Transverse colon (tissue), 4 donors: ENCODE data around the gene SIKE1. TPM values are rescaled to one million over a fixed set of nuclear protein-coding genes. Genes with fewer than 3 reads are reported as not detected.
"Not testable (repeated sequence)": the region's sequence is repeated elsewhere in the genome, so short reads cannot be mapped to it uniquely, and the experiment has no call there.

Source experiments
- DNase-seq: peaks from one replicate; pipeline ENCODE4 v3.0.0-alpha.2; 2019
- H3K27ac ChIP-seq, 4 donors: fragments of 200-600 bp; sonication (generic); 2 replicates each; pipeline ENCODE4 v1.5.1; 2016 to 2018; ENCODE audit warnings: inconsistent platforms in 4 of 4
- H3K27me3 ChIP-seq: fragments of 200-600 bp; sonication (generic); 2 replicates; pipeline ENCODE4 v1.5.1; 2017; ENCODE audit warnings: inconsistent platforms
- H3K36me3 ChIP-seq, 4 donors: fragments of 200-600 bp; sonication (generic); 2 replicates each; pipeline ENCODE4 v1.5.1; 2017 to 2019; ENCODE audit warnings: inconsistent platforms in 4 of 4
- H3K4me1 ChIP-seq, 4 donors: fragments of 200-600 bp; sonication (generic); 2 replicates each; pipeline ENCODE4 v1.5.1; 2017 to 2020; ENCODE audit warnings: inconsistent platforms in 4 of 4
- H3K4me3 ChIP-seq, 4 donors: fragments of 200-600 bp; sonication (generic); 1 replicate in 1 of 4; 2 replicates in 3 of 4; pipeline versions ENCODE4 v1.5.1 to v1.6.1; 2017 to 2019; ENCODE audit warnings: inconsistent platforms in 4 of 4
- H3K9me3 ChIP-seq, 2 donors: fragments of 200-600 bp; sonication (generic); 2 replicates each; pipeline ENCODE4 v1.5.1; 2017 to 2019; ENCODE audit warnings: inconsistent platforms in 2 of 2
- EP300 ChIP-seq: sonication (generic); formaldehyde crosslinking; IDR thresholded peaks from one replicate; pipeline ENCODE4 v1.6.1; 2017; ENCODE audit warnings: antibody characterized with exemption, low read depth
- POLR2A ChIP-seq: fragments of 450-650 bp; IDR thresholded peaks from one replicate; pipeline ENCODE4 v1.6.1; 2016; ENCODE audit warnings: antibody characterized with exemption, mild to moderate bottlenecking, moderate library complexity
- POLR2AphosphoS5 ChIP-seq, 3 donors: sonication (generic); formaldehyde crosslinking; IDR thresholded peaks; one replicate each; pipeline ENCODE4 v1.6.1; 2016; ENCODE audit warnings: antibody characterized with exemption in 3 of 3
- WGBS, 2 donors: methylation state at CpG; one replicate each; pipeline ENCODE4 v1.1.5; 2018; ENCODE audit warnings: low coverage in 1 of 2; 5-methylcytosine and 5-hydroxymethylcytosine counted together
- in situ Hi-C, 4 donors: fragments of 200-750 bp; cut with MboI; loops; one replicate each; pipeline versions ENCODE4 v1.15.0 to v1.15.1; 2017; ENCODE audit warnings: low sequenced_read_pairs in 3 of 4, low pct_ligation_motif_present in 1 of 4, low pct_unique_long_range_greater_than_20kb in 1 of 4
- intact Hi-C: fragments of 100-400 bp; cut with DNase I; formaldehyde crosslinking; loops from one replicate; pipeline ENCODE4 v1.15.1; 2023; ENCODE audit warnings: low total_unique reads
- total RNA-seq, 4 donors: library from RNA; depleted of rRNA; stranded (reverse); fragments of >200 nt; gene quantifications; one replicate each; pipeline ENCODE4 v1.1.0, GENCODE V29; 2016
- TF ChIP-seq, protein P1 (sequence below), 5 experiments: fragments of 200-600 bp in 3 of 5; fragments of 450-650 bp in 2 of 5; sonication (generic) in 3 of 5; IDR thresholded peaks; 1 replicate in 2 of 5; 2 replicates in 3 of 5; pipeline ENCODE4 v1.5.1; 2016 to 2017; ENCODE audit warnings: antibody characterized with exemption in 5 of 5, inconsistent platforms in 3 of 5, mild to moderate bottlenecking in 2 of 5, moderate library complexity in 1 of 5

The SIKE1 gene
- 10 to 100 TPM; 20.9 to 44.5 (median 35.3) TPM for total RNA-seq

DNA sequence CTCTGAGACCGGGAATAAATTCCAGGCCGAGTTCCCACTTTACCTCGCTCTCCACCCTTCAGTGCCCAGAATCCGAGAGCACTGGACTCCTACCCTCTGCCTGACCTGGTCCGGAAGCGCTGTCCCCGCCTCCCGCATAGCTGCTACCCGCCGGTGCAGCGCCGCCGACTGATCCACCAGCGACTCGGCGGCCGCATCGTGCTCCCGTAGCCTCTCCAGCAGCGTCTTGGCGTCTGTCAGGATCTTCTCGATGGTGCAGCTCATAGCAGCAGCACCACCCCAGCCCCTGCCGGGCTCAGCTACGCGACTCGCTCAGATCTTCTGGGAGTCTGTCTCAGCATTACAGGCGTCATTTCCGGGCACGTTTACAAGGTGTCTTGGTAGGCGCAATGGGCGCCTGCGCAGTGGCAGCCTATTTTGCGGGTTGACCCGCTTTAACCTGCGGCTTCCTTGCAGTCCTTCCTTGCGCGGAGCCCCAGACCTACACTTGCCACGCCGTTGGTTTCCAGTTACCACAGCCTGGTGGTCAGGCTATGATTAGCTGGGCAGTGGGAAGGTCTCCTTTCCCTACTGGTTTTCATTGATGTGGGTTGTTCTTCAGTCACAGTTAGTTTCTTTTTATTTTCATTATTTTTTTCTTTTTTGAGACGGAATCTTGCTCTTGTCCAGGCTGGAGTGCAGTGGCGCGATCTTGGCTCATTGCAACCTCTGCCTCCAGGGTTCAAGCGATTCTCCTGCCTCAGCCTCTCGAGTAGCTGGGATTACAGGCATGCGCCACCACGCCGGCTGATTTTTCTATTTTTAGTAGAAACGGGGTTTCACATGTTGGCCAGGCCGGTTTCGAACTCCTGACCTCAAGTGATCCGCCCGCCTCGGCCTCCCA lies at the start of gene SIKE1:
SIKE1 (minus strand) TSS at position 342 of the 883 bp plus-strand sequence; CDS start at position 264, 78 bp downstream.
- H3K4me1 ChIP-seq, result peaks cover 0 to 17% (median 5%) of the 10 kb centered on the region in 4 donors
- in situ Hi-C loops, result no loop called here
- intact Hi-C loops, result no loop called here
- DNase-seq, result peak; percentile 96
- H3K27ac ChIP-seq, result peak within 1 kb of the TSS; percentile 93 to 95 (median 94)
- H3K9me3 ChIP-seq, result peaks cover 0 to 2% of the 10 kb centered on the region in 2 donors
- peak within 1 kb of the TSS; percentile 67 to 93 (median 72) for H3K4me3 ChIP-seq
- 20 to 43% methylated on average over 12 to 53 of the region's 53 CpGs for WGBS, 2 donors
- H3K27me3 ChIP-seq, result peaks cover 12% of the 10 kb centered on the region
- TF ChIP-seq POLR2AphosphoS5 (IDR thresholded peaks at IDR 0.05), result peak; percentile 85 to 96 (median 91)
- peak; percentile 90 for TF ChIP-seq POLR2A
- no peak for TF ChIP-seq EP300
- TF ChIP-seq, protein P1, sequence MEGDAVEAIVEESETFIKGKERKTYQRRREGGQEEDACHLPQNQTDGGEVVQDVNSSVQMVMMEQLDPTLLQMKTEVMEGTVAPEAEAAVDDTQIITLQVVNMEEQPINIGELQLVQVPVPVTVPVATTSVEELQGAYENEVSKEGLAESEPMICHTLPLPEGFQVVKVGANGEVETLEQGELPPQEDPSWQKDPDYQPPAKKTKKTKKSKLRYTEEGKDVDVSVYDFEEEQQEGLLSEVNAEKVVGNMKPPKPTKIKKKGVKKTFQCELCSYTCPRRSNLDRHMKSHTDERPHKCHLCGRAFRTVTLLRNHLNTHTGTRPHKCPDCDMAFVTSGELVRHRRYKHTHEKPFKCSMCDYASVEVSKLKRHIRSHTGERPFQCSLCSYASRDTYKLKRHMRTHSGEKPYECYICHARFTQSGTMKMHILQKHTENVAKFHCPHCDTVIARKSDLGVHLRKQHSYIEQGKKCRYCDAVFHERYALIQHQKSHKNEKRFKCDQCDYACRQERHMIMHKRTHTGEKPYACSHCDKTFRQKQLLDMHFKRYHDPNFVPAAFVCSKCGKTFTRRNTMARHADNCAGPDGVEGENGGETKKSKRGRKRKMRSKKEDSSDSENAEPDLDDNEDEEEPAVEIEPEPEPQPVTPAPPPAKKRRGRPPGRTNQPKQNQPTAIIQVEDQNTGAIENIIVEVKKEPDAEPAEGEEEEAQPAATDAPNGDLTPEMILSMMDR (IDR thresholded peaks at IDR 0.05), result no peak
- peaks cover 0 to 4% (median 0%) of the 10 kb centered on the region in 4 donors for H3K36me3 ChIP-seq

DNA sequence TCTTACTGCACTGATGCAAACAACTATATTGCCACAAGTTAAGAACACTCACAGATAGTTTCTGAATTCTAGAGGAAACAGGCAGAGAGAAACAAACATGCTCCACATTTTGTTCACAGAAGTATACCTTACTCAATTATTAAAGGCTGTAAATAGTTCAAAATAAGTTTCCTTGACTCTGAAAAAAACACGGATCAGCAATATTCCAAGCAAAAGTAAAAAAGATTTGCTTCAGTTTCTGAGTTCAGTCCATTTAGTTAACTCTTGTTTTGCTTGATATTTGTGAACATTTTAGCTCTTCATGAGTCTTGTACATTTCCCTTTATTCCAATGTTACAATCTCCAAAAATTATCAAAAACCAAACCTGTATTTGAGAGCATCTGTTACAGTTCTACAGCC lies 49.6 kb upstream of the SIKE1 start:
- H3K9me3 ChIP-seq, H3K4me1 ChIP-seq, DNase-seq, intact Hi-C loops, H3K27me3 ChIP-seq, H3K36me3 ChIP-seq, H3K27ac ChIP-seq, H3K4me3 ChIP-seq, in situ Hi-C loops: not testable (repeated sequence)
- WGBS, 2 donors, result 69 to 74% methylated on average over 1 of the region's 1 CpG

- intact Hi-C loops (no loop called here), in situ Hi-C loops (no loop called here)
- H3K4me3 ChIP-seq, result no peak overlapping the region
- H3K27me3 ChIP-seq, result no peaks in the 10 kb centered on the region
- DNase-seq, result no peak
- 73 to 74% methylated on average over 5 of the region's 5 CpGs for WGBS, 2 donors
- H3K4me1 ChIP-seq, result no peaks in the 10 kb centered on the region
- TF ChIP-seq POLR2AphosphoS5 (IDR thresholded peaks at IDR 0.05), result no peak
- no peaks in the 10 kb centered on the region for H3K36me3 ChIP-seq
- no peak overlapping the region for H3K27ac ChIP-seq
- no peaks in the 10 kb centered on the region for H3K9me3 ChIP-seq
These were observed 47.8 kb upstream of the SIKE1 start for GRCh38 chr1:114828251-114828650.

- intact Hi-C loops (no loop called here), in situ Hi-C loops (no loop called here)
- no peaks in the 10 kb centered on the region for H3K36me3 ChIP-seq
- no peaks in the 10 kb centered on the region for H3K27me3 ChIP-seq
- TF ChIP-seq POLR2A, result no peak
- TF ChIP-seq POLR2AphosphoS5 (IDR thresholded peaks at IDR 0.05), result no peak
- TF ChIP-seq, protein P1 (IDR thresholded peaks at IDR 0.05), result no peak
- no peak for TF ChIP-seq EP300
- H3K9me3 ChIP-seq, result no peaks in the 10 kb centered on the region
- H3K4me3 ChIP-seq, result no peak overlapping the region
- no peak for DNase-seq
- no peak overlapping the region for H3K27ac ChIP-seq
- no peaks in the 10 kb centered on the region for H3K4me1 ChIP-seq
These were observed 41.5 kb upstream of the SIKE1 start for GRCh38 chr1:114821978-114822377.

DNA sequence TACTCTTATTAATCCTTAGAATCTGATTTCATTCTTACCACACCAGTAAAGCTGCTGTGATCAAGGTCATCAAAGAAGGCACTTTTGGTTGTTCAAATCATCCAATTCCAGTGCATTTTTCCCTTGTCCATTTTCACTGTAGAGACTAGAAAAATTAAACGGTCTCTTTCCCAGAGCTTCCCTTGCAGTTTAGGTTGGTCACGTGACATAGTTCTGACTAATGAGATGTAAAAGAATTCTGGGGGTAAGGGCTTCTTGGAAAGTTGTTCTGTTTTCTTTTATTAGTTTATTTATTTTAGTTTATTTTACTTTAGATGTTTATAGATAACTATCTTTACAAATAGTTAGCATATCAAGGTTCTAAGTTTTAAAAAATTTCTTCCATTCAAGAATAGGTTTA lies 39.9 kb upstream of the SIKE1 start:
- Histone ChIP-seq H3K9me3 (no peaks in the 10 kb centered on the region), H3K4me3 (no peak overlapping the region), H3K27me3 (no peaks in the 10 kb centered on the region), H3K27ac (no peak overlapping the region), H3K36me3 (no peaks in the 10 kb centered on the region), H3K4me1 (no peaks in the 10 kb centered on the region)
- DNase-seq, result no peak
- TF ChIP-seq EP300 (no peak), POLR2A (no peak), POLR2AphosphoS5 (IDR thresholded peaks at IDR 0.05) (no peak)
- TF ChIP-seq, protein P1 (IDR thresholded peaks at IDR 0.05), result no peak
- in situ Hi-C loops, result no loop called here
- intact Hi-C loops, result no loop called here
- 71 to 85% methylated on average over 2 of the region's 2 CpGs for WGBS, 2 donors
